ENCODE data around the gene MLKL.

Gene MLKL

GRCh38 chr16:74731853-74732477 is 31.3 kb upstream of the MLKL start:
- Histone ChIP-seq H3K9me3 (ENCODE audit: severe bottlenecking) (peaks cover 3% of the 10 kb centered on the region), H3K36me3 (no peaks in the 10 kb centered on the region), H3K27ac (no peak overlapping the region), H3K27me3 (ENCODE audit: insufficient read depth, low read depth, severe bottlenecking) (peaks cover 1% of the 10 kb centered on the region), H3K4me3 (ENCODE audit: low read depth, low read length) (no peak overlapping the region)
- TF ChIP-seq, protein P1, sequence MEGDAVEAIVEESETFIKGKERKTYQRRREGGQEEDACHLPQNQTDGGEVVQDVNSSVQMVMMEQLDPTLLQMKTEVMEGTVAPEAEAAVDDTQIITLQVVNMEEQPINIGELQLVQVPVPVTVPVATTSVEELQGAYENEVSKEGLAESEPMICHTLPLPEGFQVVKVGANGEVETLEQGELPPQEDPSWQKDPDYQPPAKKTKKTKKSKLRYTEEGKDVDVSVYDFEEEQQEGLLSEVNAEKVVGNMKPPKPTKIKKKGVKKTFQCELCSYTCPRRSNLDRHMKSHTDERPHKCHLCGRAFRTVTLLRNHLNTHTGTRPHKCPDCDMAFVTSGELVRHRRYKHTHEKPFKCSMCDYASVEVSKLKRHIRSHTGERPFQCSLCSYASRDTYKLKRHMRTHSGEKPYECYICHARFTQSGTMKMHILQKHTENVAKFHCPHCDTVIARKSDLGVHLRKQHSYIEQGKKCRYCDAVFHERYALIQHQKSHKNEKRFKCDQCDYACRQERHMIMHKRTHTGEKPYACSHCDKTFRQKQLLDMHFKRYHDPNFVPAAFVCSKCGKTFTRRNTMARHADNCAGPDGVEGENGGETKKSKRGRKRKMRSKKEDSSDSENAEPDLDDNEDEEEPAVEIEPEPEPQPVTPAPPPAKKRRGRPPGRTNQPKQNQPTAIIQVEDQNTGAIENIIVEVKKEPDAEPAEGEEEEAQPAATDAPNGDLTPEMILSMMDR (IDR thresholded peaks at IDR 0.05; ENCODE audit: low read depth, low read length): no peak
- DNase-seq: no peak

- peaks cover 9% of the 10 kb centered on the region for H3K9me3 ChIP-seq (ENCODE audit: severe bottlenecking)
- H3K4me3 ChIP-seq (ENCODE audit: low read depth, low read length): no peak overlapping the region
- no peaks in the 10 kb centered on the region for H3K27me3 ChIP-seq (ENCODE audit: insufficient read depth, low read depth, severe bottlenecking)
- H3K27ac ChIP-seq: no peak overlapping the region
- no peak for DNase-seq
- TF ChIP-seq, protein P1 (IDR thresholded peaks at IDR 0.05; ENCODE audit: low read depth, low read length): no peak
- H3K36me3 ChIP-seq: no peaks in the 10 kb centered on the region
Measured at GRCh38 chr16:74729783-74730683, 29.4 kb upstream of the MLKL start.

- Histone ChIP-seq H3K36me3 (no peaks in the 10 kb centered on the region), H3K9me3 (ENCODE audit: severe bottlenecking) (peaks cover 9% of the 10 kb centered on the region), H3K27me3 (ENCODE audit: insufficient read depth, low read depth, severe bottlenecking) (no peaks in the 10 kb centered on the region), H3K27ac (no peak overlapping the region), H3K4me3 (ENCODE audit: low read depth, low read length) (no peak overlapping the region)
- TF ChIP-seq, protein P1 (IDR thresholded peaks at IDR 0.05; ENCODE audit: low read depth, low read length): no peak
- no peak for DNase-seq
Measured at GRCh38 chr16:74727903-74728302, 27.2 kb upstream of the MLKL start.

DNA sequence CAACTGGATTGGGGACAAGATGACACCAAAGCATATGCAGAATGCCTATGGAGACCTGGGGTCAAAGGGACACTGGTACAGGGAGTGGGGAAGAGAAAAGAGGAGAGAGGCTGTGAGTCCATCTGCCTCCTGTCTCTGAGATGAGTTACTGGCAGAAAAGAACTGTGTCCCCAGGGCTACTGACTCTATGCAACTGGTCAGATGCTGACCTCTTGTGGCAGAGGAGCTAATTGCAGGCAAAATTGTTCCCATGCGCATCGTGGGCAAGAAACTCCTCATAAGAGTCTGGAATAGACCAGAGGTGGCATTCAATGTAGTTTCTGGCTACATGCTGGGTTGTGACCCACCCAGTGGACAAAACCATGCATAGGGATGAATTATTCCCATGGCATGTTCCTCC is 26.1 kb upstream of the MLKL start:
- Histone ChIP-seq H3K4me3 (ENCODE audit: low read depth, low read length) (no peak overlapping the region), H3K36me3 (no peaks in the 10 kb centered on the region), H3K27ac (no peak overlapping the region), H3K27me3 (ENCODE audit: insufficient read depth, low read depth, severe bottlenecking) (no peaks in the 10 kb centered on the region), H3K9me3 (ENCODE audit: severe bottlenecking) (peaks cover 9% of the 10 kb centered on the region)
- TF ChIP-seq, protein P1 (IDR thresholded peaks at IDR 0.05; ENCODE audit: low read depth, low read length): peak; percentile 68
- DNase-seq: no peak

DNA sequence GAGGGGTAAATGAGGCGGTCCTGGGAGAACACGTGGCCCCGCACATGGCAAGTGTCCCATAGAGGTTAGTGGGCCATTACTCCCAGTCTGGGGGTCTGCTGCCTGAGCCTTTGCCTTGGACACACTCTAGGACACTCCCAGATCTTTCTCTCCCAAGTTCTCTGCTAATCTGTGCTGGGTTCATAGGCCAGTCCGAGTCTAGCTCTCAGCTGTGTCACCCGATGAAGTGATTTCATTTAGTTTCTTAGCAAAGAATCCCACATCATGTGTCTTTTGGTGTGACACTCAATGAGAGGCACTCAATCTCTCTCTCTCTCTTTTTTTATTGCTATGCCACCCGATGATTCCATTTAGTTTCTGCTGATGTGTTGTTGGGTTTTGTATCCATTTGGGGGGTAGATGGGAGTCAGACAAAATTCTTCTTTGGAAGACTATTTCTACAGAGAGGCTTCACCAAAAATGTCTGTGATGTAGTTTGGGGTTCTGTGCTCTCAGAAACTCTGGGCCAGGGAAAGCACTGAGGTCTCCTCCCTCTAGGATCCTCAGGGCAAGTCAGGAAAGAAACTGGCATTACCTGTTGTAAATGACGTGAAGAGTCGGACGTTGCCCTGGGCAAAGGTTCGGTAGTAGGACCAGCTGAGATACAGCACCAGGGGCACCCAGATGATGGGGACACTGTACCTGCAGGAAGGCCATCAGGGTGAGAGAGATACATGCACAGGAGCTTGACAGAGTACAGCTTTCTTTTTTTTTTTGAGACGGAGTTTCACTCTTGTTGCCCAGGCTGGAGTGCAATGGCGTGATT is 25.2 kb upstream of the MLKL start:
- DNase-seq: no peak
- Histone ChIP-seq H3K27ac (no peak overlapping the region), H3K27me3 (ENCODE audit: insufficient read depth, low read depth, severe bottlenecking) (no peaks in the 10 kb centered on the region), H3K4me3 (ENCODE audit: low read depth, low read length) (no peak overlapping the region), H3K36me3 (no peaks in the 10 kb centered on the region), H3K9me3 (ENCODE audit: severe bottlenecking) (peaks cover 9% of the 10 kb centered on the region)
- TF ChIP-seq, protein P1 (IDR thresholded peaks at IDR 0.05; ENCODE audit: low read depth, low read length): no peak

Measured in WERI-Rb-1 (cell line).